ENCODE measurements around the gene FNDC3B. TPM values are rescaled to one million over a fixed set of nuclear protein-coding genes. Genes with fewer than 3 reads are reported as not detected.

The FNDC3B gene
- total RNA-seq, 1 donor from 2014 or later, result 153 TPM

GRCh38 chr3:172330413-172330812 is 291.0 kb downstream of the FNDC3B start:
- Histone ChIP-seq H3K27me3 (ENCODE audit: low read depth) (no peaks in the 10 kb centered on the region), H3K4me3 (no peak overlapping the region), H3K27ac (no peak overlapping the region), H3K4me1 (no peaks in the 10 kb centered on the region), H3K9me3 (no peaks in the 10 kb centered on the region), H3K36me3 (peaks cover 88% of the 10 kb centered on the region)
- no peak for ATAC-seq
- intact Hi-C loops (cut with DNase I), result no loop called here
- TF ChIP-seq CTCF (IDR thresholded peaks at IDR 0.05), result no peak
- DNase-seq, result no peak

GRCh38 chr3:172332256-172333041 is 293.1 kb downstream of the FNDC3B start:
- intact Hi-C loops (cut with DNase I), result no loop called here
- Histone ChIP-seq H3K9me3 (no peaks in the 10 kb centered on the region), H3K27ac (no peak overlapping the region), H3K27me3 (ENCODE audit: low read depth) (no peaks in the 10 kb centered on the region), H3K36me3 (peaks cover 92% of the 10 kb centered on the region), H3K4me1 (no peaks in the 10 kb centered on the region), H3K4me3 (no peak overlapping the region)
- peak; percentile 89 for TF ChIP-seq CTCF (IDR thresholded peaks at IDR 0.05)
- ATAC-seq (peak; percentile 90 to 95), DNase-seq (peak; percentile 52)

- intact Hi-C loops (cut with DNase I), result no loop called here
- peaks cover 92% of the 10 kb centered on the region for H3K36me3 ChIP-seq
- H3K4me3 ChIP-seq, result no peak overlapping the region
- no peak for TF ChIP-seq CTCF (IDR thresholded peaks at IDR 0.05)
- ATAC-seq, result no peak
- H3K27ac ChIP-seq, result no peak overlapping the region
- no peaks in the 10 kb centered on the region for H3K9me3 ChIP-seq
- H3K27me3 ChIP-seq (ENCODE audit: low read depth), result no peaks in the 10 kb centered on the region
- DNase-seq, result no peak
- H3K4me1 ChIP-seq, result no peaks in the 10 kb centered on the region
Observed at GRCh38 chr3:172333042-172333377, 293.6 kb downstream of the FNDC3B start.

GRCh38 chr3:172333692-172334457 is 294.5 kb downstream of the FNDC3B start:
- Histone ChIP-seq H3K9me3 (no peaks in the 10 kb centered on the region), H3K27ac (no peak overlapping the region), H3K4me1 (no peaks in the 10 kb centered on the region), H3K4me3 (no peak overlapping the region), H3K36me3 (peaks cover 93% of the 10 kb centered on the region), H3K27me3 (ENCODE audit: low read depth) (no peaks in the 10 kb centered on the region)
- intact Hi-C loops (cut with DNase I), result no loop called here
- DNase-seq (no peak), ATAC-seq (no peak)
- TF ChIP-seq CTCF (IDR thresholded peaks at IDR 0.05), result no peak

GRCh38 chr3:172334671-172335207 is 295.4 kb downstream of the FNDC3B start:
- ATAC-seq (no peak), DNase-seq (no peak)
- Histone ChIP-seq H3K27me3 (ENCODE audit: low read depth) (no peaks in the 10 kb centered on the region), H3K4me3 (no peak overlapping the region), H3K4me1 (no peaks in the 10 kb centered on the region), H3K36me3 (peaks cover 93% of the 10 kb centered on the region), H3K27ac (no peak overlapping the region), H3K9me3 (no peaks in the 10 kb centered on the region)
- intact Hi-C loops (cut with DNase I), result no loop called here
- TF ChIP-seq CTCF (IDR thresholded peaks at IDR 0.05), result no peak
